KOPT-K1 (cell line): ENCODE results near the gene EXO5.
"Not testable (repeated sequence)": the region's sequence is repeated elsewhere in the genome, so short reads cannot be mapped to it uniquely, and the experiment has no call there.

Experiments used
- H3K27ac ChIP-seq: fragments of 200-600 bp; sonication (generic); 2 replicates; pipeline ENCODE4 v1.5.1; 2016; ENCODE audit warnings: antibody characterized with exemption, mild to moderate bottlenecking, low read depth, low read length; ENCODE audit not compliant: poor library complexity, severe bottlenecking
- H3K36me3 ChIP-seq: fragments of 200-600 bp; sonication (generic); 2 replicates; pipeline ENCODE4 v1.5.1; 2017; ENCODE audit warnings: antibody characterized with exemption, mild to moderate bottlenecking, low read length, moderate library complexity; ENCODE audit not compliant: insufficient read depth
- H3K9me3 ChIP-seq: fragments of 200-600 bp; sonication (generic); 2 replicates; pipeline ENCODE4 v1.5.1; 2017; ENCODE audit warnings: antibody characterized with exemption, low read length, mild to moderate bottlenecking; ENCODE audit not compliant: insufficient read depth, poor library complexity, severe bottlenecking

EXO5 gene

DNA sequence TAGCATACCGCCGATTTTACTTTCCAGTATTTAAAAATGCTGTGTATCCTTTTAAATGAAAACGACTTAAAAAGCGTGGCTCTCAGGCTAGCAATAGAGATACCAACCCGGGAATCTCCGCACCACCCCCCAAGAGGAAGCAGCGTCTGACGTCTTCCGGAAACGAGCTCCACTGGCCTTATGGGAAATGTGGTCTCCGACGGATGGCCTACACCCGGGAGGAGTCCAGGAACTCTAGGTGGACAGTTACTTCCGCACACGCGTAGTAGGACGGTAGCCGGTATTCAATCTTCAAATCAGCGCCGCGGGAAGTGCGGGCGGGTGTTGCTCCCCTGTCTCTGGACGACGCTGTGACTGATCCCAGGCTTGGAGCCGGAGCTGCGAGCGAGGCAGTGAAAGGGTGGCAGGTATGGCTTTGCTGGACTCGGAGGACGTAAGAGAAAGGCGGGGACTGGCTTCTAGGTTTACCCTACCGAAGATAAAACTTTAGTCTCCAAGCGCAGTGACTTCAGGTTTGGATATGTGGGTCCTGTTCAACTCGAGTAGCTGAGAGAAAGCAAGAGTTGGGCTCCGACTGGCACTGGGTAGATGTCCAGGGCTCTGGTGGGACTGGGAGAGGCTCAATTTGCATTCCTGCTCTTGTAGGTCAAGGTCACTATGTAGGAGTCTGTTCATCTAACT, 23.0 kb downstream of the EXO5 start, which contains the start of gene ZNF684:
Gene ZNF684 (plus strand): TSS at position 257 of the 681 bp plus-strand sequence. CDS start 1,530 bp downstream, outside the sequence.
- Histone ChIP-seq H3K27ac (peak within 1 kb of the TSS; percentile 67), H3K36me3 (peaks cover 9% of the 10 kb centered on the region), H3K9me3 (no peaks in the 10 kb centered on the region)

GRCh38 chr1:40532062-40532389, 23.5 kb downstream of the EXO5 start:
- Histone ChIP-seq H3K27ac (peak overlapping the region; percentile 67), H3K36me3 (peaks cover 9% of the 10 kb centered on the region), H3K9me3 (no peaks in the 10 kb centered on the region)

DNA sequence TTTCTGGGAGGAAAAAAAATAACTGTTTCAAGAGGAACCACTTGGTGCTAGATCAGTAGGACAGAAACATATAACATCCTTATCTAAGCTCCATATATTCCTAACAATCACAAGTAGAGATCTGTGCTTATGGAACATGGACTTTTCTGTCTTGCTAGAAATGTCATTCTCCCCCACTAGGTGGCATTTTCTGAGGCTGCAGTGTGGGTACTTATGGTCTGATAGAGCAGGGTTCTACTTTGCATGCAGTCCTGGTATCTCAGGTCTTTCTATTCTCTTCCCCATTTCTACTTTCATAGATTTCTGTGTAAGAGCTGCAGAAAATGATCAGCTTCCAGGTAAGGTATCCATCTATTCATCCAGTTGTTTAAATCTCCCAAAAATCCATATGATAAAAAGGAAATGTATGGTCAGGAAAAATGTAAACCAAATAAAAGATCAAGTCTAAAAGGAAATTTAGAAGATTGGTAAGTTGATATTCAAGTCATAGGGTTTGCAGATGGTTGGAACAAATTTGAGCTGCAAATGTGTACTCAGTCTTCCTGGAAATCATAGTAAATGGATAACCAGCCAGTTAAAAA, 24.4 kb downstream of the EXO5 start:
- peaks cover 9% of the 10 kb centered on the region for H3K36me3 ChIP-seq
- no peaks in the 10 kb centered on the region for H3K9me3 ChIP-seq
- no peak overlapping the region for H3K27ac ChIP-seq

DNA sequence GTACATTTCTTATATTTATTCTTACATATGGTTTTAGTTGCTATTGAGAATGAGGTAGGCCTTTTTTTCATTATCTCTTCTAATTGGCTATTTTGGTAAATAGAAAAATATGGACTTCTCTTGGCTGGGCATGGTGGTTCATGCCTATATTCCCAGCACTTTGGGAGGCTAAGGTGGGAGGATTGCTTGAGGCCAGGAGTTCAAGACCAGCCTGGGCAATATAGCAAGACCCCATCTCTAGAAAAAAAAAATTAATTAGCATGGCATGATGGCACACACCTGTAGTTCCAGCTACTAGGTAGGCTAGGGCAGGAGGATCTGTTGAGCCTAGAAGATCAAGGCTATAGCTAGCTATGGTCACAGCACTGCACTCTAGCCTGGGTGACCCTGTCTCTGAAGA, 26.0 kb downstream of the EXO5 start:
- H3K9me3 ChIP-seq: no peaks in the 10 kb centered on the region
- no peak overlapping the region for H3K27ac ChIP-seq
- H3K36me3 ChIP-seq: peaks cover 12% of the 10 kb centered on the region

- H3K27ac ChIP-seq: no peak overlapping the region
- peaks cover 17% of the 10 kb centered on the region for H3K36me3 ChIP-seq
- H3K9me3 ChIP-seq: no peaks in the 10 kb centered on the region
These were observed 27.2 kb downstream of the EXO5 start for GRCh38 chr1:40535732-40536131.

DNA sequence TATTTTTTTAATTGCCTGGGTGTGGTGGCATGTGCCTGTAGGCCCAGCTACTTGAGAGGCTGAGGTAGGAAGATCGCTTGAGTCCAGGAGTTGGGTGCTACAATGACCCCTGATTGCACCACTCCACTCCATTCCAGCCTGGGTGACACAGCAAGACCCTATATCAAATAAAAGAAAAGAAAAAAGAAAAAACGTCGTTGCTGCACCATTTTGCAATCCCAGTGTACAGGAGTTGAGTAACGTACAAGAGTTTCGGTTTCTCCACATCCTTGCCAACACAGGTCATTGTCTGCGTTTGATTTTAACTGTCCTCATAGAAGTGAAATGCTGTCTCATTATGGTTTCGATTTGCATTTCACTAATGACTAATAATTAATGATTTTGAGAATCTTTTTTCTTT, 30.8 kb downstream of the EXO5 start:
- Histone ChIP-seq H3K36me3 (peaks cover 51% of the 10 kb centered on the region), H3K9me3 (no peaks in the 10 kb centered on the region), H3K27ac (no peak overlapping the region)

GRCh38 chr1:40546957-40547356, 38.4 kb downstream of the EXO5 start:
- peaks cover 55% of the 10 kb centered on the region for H3K36me3 ChIP-seq
- H3K9me3 ChIP-seq: peaks cover 25% of the 10 kb centered on the region
- H3K27ac ChIP-seq: no peak overlapping the region

DNA sequence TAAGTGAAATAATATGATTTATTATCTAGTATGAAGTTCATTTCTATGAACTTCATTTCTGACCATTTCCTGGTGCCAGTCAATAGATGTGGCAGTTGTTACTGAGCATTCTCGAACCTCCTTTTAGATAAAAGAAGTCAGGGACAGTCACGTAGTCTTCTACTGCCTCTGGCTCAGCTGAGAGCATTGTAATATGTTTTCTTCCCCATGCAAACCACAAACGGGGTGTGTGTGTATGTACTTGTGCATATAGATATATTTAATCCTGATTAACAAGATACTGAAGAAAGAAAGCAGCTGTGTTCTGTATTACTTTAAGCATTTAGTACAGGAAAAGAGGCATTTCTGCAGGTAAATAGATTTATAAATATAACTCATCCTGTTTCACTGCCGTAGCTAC, 44.5 kb downstream of the EXO5 start:
- no peak overlapping the region for H3K27ac ChIP-seq
- no peaks in the 10 kb centered on the region for H3K36me3 ChIP-seq
- no peaks in the 10 kb centered on the region for H3K9me3 ChIP-seq

DNA sequence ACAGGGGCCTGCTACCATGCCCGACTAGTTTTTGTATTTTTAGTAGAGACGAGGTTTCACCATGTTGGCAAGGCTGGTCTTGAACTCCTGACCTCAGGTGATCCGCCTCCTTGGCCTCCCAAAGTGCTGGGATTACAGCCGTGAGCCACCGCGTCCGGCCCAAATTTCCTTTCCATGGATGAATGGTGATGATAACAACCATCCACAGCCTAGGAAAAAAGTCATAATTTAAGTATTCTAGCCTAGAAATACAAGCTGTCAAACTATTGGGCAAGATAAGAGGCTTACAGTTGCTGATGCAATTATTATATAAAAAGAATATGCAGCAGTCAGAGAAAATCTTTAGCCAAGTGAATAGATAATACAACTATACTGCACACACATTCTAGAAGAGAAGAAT, 46.2 kb downstream of the EXO5 start:
- H3K9me3 ChIP-seq, H3K27ac ChIP-seq, H3K36me3 ChIP-seq: not testable (repeated sequence)

DNA sequence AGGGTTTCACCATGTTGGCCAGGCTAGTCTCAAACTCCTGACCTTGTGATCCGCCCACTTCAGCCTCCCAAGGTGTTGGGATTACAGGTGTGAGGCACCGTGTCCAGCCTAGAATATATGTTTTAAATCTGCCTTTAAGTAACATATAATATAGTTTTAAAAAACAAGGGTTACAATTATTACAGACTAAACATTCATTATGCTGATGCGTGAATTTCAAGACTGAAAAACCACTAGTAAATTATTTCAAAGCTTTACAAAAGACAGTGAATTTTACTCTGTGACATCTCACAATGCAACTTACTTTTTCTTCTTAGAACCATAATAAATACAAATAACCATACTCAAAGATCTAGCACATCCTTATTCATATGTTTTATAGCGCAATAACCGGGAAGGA, 47.6 kb downstream of the EXO5 start:
- Histone ChIP-seq H3K36me3 (no peaks in the 10 kb centered on the region), H3K9me3 (no peaks in the 10 kb centered on the region), H3K27ac (no peak overlapping the region)

DNA sequence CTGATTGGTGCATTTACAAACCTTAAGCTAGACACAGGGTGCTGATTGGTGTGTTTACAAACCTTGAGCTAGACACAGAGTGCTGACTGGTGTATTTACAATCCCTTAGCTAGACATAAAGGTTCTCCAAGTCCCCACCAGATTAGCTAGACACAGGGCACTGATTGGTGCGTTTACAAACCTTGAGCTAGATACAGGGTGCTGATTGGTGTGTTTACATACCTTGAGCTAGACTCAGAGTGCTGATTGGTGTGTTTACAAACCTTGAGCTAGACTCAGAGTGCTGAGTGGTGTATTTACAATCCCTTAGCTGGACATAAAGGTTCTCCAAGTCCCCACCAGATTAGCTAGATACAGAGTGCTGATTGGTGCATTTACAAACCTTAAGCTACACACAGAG, 49.7 kb downstream of the EXO5 start:
- H3K36me3 ChIP-seq, H3K27ac ChIP-seq, H3K9me3 ChIP-seq: not testable (repeated sequence)

DNA sequence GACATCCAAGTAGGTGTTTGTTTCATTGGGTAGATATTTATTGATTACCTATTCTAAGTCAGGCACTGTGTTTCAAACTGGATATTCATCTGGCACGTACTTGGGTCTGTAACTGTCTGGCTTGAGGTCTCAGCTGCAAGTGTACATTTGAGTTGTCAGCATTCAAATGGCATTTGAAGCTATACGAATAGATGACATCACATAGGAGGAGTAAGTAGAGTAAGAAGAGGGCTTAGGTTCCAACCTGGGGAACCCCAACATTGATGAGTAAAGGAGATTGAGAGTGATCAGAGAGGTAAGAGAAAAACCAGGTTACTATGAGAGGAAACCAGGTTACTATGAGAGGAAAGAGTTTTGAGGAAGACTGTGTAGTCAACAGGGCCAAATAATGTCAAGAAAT, 53.6 kb downstream of the EXO5 start:
- Histone ChIP-seq H3K27ac (no peak overlapping the region), H3K9me3 (no peaks in the 10 kb centered on the region), H3K36me3 (no peaks in the 10 kb centered on the region)

GRCh38 chr1:40563266-40563665, 54.7 kb downstream of the EXO5 start:
- Histone ChIP-seq H3K27ac (no peak overlapping the region), H3K9me3 (no peaks in the 10 kb centered on the region), H3K36me3 (no peaks in the 10 kb centered on the region)

GRCh38 chr1:40564506-40564905, 55.9 kb downstream of the EXO5 start:
- no peaks in the 10 kb centered on the region for H3K36me3 ChIP-seq

DNA sequence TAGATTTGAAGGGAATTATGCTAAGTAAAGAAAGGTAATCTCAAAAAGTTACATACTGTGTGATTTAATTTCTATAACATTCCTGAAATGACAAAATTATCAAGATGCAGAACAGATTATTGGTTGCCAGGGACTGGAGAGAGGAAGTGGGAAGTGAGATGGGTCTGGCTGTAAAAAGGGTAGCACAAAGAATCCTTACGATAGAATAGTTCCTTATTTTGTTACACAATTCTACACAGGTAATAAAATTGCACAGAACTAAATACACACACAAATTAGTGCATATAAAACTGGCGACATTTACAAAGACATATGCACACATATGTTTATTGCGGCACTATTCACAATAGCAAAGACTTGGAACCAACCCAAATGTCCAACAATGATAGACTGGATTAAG, 56.3 kb downstream of the EXO5 start:
- H3K9me3 ChIP-seq: no peaks in the 10 kb centered on the region
- H3K27ac ChIP-seq: no peak overlapping the region
- no peaks in the 10 kb centered on the region for H3K36me3 ChIP-seq

More at GRCh38 chr1:40564506-40564905, 55.9 kb downstream of the EXO5 start:
- no peak overlapping the region for H3K27ac ChIP-seq
- no peaks in the 10 kb centered on the region for H3K9me3 ChIP-seq
